Upper lobe of right lung (tissue), 1 donor: ENCODE results near the gene ELFN2. TPM values are rescaled to one million over a fixed set of nuclear protein-coding genes. Genes with fewer than 3 reads are reported as not detected.
A peak's percentile ranks its signal among the peaks of the same experiment; 100 is the strongest.

Source experiments
- ATAC-seq: fragments of 200-7000 bp; cut with Tn5 transposase; one replicate; pipeline ENCODE4 v1.9.1; 2020; ENCODE audit warnings: mild to moderate bottlenecking, moderate library complexity
- DNase-seq: peaks from one replicate; pipeline ENCODE4 v3.0.0-alpha.2; 2020
- H3K27ac ChIP-seq: fragments of 200-600 bp; one replicate; pipeline ENCODE4 v1.8.0; 2022
- H3K27me3 ChIP-seq: fragments of 200-600 bp; one replicate; pipeline ENCODE4 v1.8.0; 2022; ENCODE audit warnings: mild to moderate bottlenecking
- H3K36me3 ChIP-seq: fragments of 200-600 bp; one replicate; pipeline ENCODE4 v1.8.0; 2022
- H3K4me1 ChIP-seq: fragments of 200-600 bp; one replicate; pipeline ENCODE4 v1.8.0; 2022
- H3K4me3 ChIP-seq: fragments of 200-600 bp; one replicate; pipeline ENCODE4 v1.8.0; 2022; ENCODE audit warnings: mild to moderate bottlenecking
- H3K9me3 ChIP-seq: fragments of 200-600 bp; one replicate; pipeline ENCODE4 v1.8.0; 2022
- intact Hi-C: fragments of 100-400 bp; cut with DNase I; formaldehyde crosslinking; loops from one replicate; pipeline ENCODE4 v1.11.0; 2022
- total RNA-seq: library from RNA; stranded (reverse); fragmentation: NEBNext Ultra II Directional; extraction: Animal tissue kit (Norgen Biotek cat#: 25700); gene quantifications from one replicate; pipeline ENCODE4 v1.2.1, GENCODE V29; 2021
- TF ChIP-seq, protein P1 (sequence below): fragments of 200-600 bp; IDR thresholded peaks from one replicate; pipeline ENCODE4 v1.8.0; 2022; ENCODE audit warnings: antibody characterized with exemption
- donor health status: DM: no; HTN: yes; CAD: no; lungs with severe emphysema.

ELFN2 gene
- total RNA-seq, 1 donor from 2014 or later = 0.72 TPM

- Histone ChIP-seq H3K4me3 (no peak overlapping the region), H3K4me1 (peaks cover 5% of the 10 kb centered on the region), H3K27ac (no peak overlapping the region), H3K9me3 (no peaks in the 10 kb centered on the region), H3K27me3 (no peaks in the 10 kb centered on the region), H3K36me3 (no peaks in the 10 kb centered on the region)
- TF ChIP-seq, protein P1, sequence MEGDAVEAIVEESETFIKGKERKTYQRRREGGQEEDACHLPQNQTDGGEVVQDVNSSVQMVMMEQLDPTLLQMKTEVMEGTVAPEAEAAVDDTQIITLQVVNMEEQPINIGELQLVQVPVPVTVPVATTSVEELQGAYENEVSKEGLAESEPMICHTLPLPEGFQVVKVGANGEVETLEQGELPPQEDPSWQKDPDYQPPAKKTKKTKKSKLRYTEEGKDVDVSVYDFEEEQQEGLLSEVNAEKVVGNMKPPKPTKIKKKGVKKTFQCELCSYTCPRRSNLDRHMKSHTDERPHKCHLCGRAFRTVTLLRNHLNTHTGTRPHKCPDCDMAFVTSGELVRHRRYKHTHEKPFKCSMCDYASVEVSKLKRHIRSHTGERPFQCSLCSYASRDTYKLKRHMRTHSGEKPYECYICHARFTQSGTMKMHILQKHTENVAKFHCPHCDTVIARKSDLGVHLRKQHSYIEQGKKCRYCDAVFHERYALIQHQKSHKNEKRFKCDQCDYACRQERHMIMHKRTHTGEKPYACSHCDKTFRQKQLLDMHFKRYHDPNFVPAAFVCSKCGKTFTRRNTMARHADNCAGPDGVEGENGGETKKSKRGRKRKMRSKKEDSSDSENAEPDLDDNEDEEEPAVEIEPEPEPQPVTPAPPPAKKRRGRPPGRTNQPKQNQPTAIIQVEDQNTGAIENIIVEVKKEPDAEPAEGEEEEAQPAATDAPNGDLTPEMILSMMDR = peak; percentile 85
- intact Hi-C loops = no loop called here
- ATAC-seq (peak; percentile 91), DNase-seq (peak; percentile 87)
These were observed 30.0 kb upstream of the ELFN2 start for GRCh38 chr22:37457093-37457893.

DNA sequence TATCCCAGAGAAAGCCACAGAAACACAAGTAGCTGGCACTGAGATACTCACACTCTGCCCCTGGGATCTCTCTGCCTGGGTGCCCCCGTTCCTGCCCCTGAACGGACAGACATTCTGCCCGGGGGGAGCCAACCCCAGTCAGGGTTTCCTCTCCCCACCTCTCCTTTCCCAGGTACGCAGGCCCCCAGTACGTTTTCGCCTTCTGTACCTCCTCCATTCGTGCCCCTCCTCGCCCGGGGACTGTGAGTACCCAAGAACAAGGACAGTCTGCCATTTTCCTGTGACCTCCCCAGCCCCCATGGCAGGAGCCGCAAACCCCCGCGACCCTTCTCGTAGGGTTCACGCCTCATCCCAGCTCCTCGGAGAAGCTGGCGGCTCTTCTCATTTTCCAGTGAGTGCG is 29.1 kb upstream of the ELFN2 start:
- ATAC-seq (no peak), DNase-seq (no peak)
- Histone ChIP-seq H3K4me3 (no peak overlapping the region), H3K27ac (no peak overlapping the region), H3K27me3 (no peaks in the 10 kb centered on the region), H3K36me3 (no peaks in the 10 kb centered on the region), H3K9me3 (no peaks in the 10 kb centered on the region), H3K4me1 (peaks cover 5% of the 10 kb centered on the region)
- TF ChIP-seq, protein P1 = no peak
- intact Hi-C loops = no loop called here

DNA sequence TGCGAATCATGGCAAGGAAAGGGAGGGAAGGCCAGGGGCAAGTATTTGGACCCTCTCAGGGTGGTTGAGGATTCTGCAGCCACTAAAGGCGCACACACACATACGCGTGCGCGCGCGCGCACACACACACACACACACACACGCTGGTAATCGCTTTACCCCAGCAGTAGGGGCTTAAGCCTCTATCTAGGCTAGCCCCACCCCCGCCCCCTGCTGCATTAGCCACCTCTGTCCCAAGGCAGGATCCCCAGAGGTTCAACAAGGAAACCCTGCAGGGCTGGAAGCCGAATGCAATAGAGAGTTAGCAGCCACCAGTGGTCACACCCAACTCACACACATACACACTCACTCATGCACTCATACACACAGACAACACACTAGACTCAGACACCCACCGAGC is 28.6 kb upstream of the ELFN2 start:
- Histone ChIP-seq H3K9me3 (no peaks in the 10 kb centered on the region), H3K27me3 (no peaks in the 10 kb centered on the region), H3K27ac (no peak overlapping the region), H3K4me1 (peaks cover 5% of the 10 kb centered on the region), H3K36me3 (no peaks in the 10 kb centered on the region), H3K4me3 (no peak overlapping the region)
- ATAC-seq (no peak), DNase-seq (no peak)
- intact Hi-C loops = no loop called here
- TF ChIP-seq, protein P1 = no peak

DNA sequence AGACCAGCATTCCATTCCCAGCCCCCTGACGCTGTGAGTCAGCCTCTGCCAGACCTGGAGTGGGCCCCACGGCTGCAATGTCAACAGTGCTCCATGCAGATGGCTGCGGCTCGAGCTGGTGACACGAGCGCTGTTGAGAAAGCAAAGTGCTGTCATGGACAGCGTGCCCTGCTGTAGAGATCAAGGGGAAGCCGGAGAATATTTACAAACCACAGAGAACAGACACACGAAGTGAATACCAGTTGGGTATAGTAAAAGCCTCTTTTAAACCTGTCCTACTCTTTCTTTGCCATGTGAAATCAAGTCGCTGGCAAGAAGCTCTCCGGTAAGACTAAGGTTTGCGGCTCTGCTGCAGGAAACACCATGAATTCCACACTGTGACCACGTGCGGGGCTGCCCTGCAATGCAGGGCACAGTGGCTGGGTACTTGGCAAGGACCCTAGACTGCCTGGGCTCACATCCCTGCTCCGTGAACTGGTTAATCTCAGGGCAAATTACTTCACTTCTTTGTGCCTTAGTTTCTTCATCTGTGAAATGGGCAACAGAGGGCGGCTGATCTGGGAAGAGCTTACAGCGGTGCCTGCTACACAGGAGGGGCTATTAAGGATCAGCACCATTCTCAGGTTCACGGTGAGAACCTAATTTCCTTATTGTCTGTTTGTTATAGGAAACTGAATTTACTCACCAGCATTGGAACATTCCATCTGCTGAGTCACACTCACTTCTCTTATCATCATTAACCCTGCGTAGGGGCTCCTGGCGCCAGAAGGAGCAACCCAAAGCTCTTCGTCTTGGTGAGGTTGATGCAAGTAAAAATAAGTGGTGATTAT is 27.8 kb upstream of the ELFN2 start:
- H3K4me3 ChIP-seq = no peak overlapping the region
- DNase-seq (peak; percentile 79), ATAC-seq (peak; percentile 68)
- no peak overlapping the region for H3K27ac ChIP-seq
- H3K9me3 ChIP-seq = no peaks in the 10 kb centered on the region
- intact Hi-C loops = no loop called here
- no peaks in the 10 kb centered on the region for H3K27me3 ChIP-seq
- H3K4me1 ChIP-seq = peaks cover 5% of the 10 kb centered on the region
- no peaks in the 10 kb centered on the region for H3K36me3 ChIP-seq
- TF ChIP-seq, protein P1 = no peak

DNA sequence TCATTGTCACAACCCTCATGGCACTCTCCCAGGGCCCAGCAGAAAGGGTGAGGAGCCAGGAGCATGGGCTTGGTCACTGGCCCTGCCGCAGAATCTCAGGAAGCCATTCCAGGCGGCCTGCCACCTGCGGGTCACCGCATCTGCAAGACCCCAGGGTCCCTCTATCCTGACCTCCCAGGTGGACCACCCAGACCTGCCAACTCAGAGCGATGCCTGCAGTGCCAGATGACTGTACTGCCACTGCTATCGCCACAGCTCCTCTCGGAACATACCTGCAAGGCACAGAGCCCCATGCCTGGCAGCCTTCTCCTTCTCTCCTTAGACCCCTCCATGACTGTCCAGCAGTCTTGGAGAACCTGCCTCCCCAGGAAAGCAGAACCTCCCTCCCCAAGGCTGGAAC is 26.4 kb upstream of the ELFN2 start:
- ATAC-seq (no peak), DNase-seq (no peak)
- peaks cover 5% of the 10 kb centered on the region for H3K4me1 ChIP-seq
- no peak overlapping the region for H3K4me3 ChIP-seq
- H3K27me3 ChIP-seq = no peaks in the 10 kb centered on the region
- TF ChIP-seq, protein P1 = no peak
- no peak overlapping the region for H3K27ac ChIP-seq
- no peaks in the 10 kb centered on the region for H3K36me3 ChIP-seq
- H3K9me3 ChIP-seq = no peaks in the 10 kb centered on the region
- intact Hi-C loops = no loop called here
